ENCODE data around the gene CAND2. TPM values are rescaled to one million over a fixed set of nuclear protein-coding genes. Genes with fewer than 3 reads are reported as not detected.

The CAND2 gene
- total and polyA plus RNA-seq, 9 of the 15 experiments (the other 6 are each of a cell fraction or from before 2014, with no cell fraction given) = 0.91 to 14.9 (median 4.3) TPM

DNA sequence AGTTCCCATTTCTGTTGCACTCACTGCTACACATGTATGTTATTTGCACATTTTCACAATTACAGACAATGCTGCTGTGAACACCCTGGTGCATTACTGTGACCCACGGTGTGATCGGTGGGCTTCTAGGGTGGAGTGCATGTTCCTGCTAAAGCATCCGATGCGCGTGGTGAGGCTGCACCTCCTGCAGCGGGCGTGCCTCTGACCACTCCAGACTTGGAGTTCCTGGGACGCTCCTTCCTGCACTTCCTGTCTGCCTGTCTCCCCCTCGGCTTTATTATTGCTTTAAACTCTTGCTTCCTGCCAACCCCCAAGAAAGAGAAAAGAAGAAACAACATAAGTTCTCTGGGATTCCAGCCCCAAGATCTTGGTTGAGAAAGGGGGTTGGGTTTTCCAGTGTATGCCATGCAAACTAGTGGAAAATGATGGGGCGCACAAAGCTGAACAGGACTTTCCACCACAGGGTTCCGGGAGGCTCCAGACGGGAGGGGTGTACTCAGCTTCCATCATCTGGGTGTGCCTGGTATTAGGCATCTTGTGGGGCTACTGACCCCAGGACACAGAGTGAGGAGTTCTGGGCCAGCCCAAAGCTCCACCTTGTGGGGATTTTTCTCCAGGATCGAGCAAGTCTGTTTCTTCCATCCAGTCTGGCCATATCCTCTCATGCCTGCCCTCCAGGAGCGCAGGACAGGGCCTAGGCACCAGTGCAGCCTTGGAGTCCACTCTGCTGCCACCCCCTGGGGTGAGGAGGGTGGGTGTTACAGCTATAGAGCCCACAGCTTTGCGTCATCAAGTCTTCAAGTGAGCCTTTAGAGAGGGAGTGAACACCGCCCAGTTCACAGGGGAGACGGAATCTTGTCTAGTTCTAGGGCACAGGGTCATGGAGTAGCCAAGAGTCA, 33.7 kb downstream of the CAND2 start (continued):
- TF ChIP-seq SAFB2 (IDR thresholded peaks at IDR 0.05; ENCODE audit: borderline replicate concordance, low read depth, low read length, severe bottlenecking) (no peak), ILK (tag; IDR thresholded peaks at IDR 0.05; ENCODE audit: borderline replicate concordance, low read depth) (no peak), SPI1 (IDR thresholded peaks at IDR 0.05; ENCODE audit: borderline replicate concordance, low read depth, low read length) (no peak), ETV6 (IDR thresholded peaks at IDR 0.05; ENCODE audit: borderline replicate concordance in 1 of 2, low read depth in 2 of 2, low read length in 1 of 2) (no peak), ETV6 (CRISPR knock-in tag; IDR thresholded peaks at IDR 0.05; ENCODE audit: borderline replicate concordance) (no peak), TARDBP (IDR thresholded peaks at IDR 0.05) (no peak), WHSC1 (IDR thresholded peaks at IDR 0.05; ENCODE audit: low read length) (peak; percentile 9), BRCA1 (IDR thresholded peaks at IDR 0.05) (no peak), BRCA1 (CRISPR knock-in tag; IDR thresholded peaks at IDR 0.05) (peak; percentile 53; the same call in 1 of the 2 replicates), PCBP2 (IDR thresholded peaks at IDR 0.05; ENCODE audit: low read depth, low read length, poor library complexity, severe bottlenecking) (no peak), ZNF408 (CRISPR knock-in tag; IDR thresholded peaks at IDR 0.05; ENCODE audit: low read depth) (no peak), ZKSCAN1 (IDR thresholded peaks at IDR 0.05; ENCODE audit: low read depth, low read length) (no peak), ZBED1 (IDR thresholded peaks at IDR 0.05) (no peak), TAF15 (IDR thresholded peaks at IDR 0.05; ENCODE audit: low read depth, low read length) (0 out of 2 replicates have a peak, but pooled peaks have one; percentile 36), MEF2A (IDR thresholded peaks at IDR 0.05; ENCODE audit: control insufficient read depth, low read depth, low read length) (no peak), FOXP4 (CRISPR knock-in tag; IDR thresholded peaks at IDR 0.05; ENCODE audit: borderline replicate concordance) (no peak)
- TF ChIP-seq, protein P1, sequence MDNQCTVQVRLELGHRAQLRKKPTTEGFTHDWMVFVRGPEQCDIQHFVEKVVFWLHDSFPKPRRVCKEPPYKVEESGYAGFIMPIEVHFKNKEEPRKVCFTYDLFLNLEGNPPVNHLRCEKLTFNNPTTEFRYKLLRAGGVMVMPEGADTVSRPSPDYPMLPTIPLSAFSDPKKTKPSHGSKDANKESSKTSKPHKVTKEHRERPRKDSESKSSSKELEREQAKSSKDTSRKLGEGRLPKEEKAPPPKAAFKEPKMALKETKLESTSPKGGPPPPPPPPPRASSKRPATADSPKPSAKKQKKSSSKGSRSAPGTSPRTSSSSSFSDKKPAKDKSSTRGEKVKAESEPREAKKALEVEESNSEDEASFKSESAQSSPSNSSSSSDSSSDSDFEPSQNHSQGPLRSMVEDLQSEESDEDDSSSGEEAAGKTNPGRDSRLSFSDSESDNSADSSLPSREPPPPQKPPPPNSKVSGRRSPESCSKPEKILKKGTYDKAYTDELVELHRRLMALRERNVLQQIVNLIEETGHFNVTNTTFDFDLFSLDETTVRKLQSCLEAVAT (IDR thresholded peaks at IDR 0.05) = no peak

Measured in K562 (cell line).